AG08395 (cell line): Measurements from ENCODE around the gene TBC1D7.
A peak's percentile ranks its signal among the peaks of the same experiment; 100 is the strongest.

Source experiments
- DNase-seq: peaks from one replicate; pipeline ENCODE4 v3.0.0; 2012; ENCODE audit warnings: mixed read lengths, low spot score

TBC1D7 gene

GRCh38 chr6:13272131-13273046 lies 55.9 kb downstream of the TBC1D7 start:
- no peak for DNase-seq

DNA sequence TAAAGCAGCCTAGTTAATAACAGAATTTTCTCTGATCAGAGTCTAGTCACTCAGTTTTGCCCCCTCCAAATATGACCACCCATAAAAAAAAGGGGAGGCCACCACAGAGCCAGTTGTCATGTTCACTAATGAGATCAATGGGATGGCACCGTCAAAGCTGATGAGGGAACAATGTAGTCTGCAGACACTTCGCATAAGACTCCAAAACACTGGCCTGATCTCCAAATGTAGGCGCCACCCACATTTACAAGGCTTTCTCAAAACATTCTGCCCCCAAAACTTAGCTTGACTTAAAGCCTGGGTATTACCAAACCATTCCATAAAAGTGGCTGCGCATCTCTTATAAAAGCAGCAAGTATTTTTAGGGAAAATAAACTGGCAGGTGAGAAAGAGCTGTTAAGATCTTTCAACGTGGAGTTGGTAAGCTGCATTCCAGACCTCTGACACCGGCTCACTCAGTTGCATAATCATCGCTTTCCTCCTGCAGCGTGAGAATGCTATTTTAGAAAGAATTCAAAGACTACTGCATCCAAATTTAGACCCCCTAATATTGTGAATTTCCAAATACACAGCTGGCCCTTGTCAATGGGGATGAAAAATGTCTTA lies 59.3 kb downstream of the TBC1D7 start:
- peak; percentile 61 for DNase-seq

GRCh38 chr6:13267142-13267651 lies 61.1 kb downstream of the TBC1D7 start:
- DNase-seq: no peak

- DNase-seq: no peak
Observed at GRCh38 chr6:13263669-13264068, 64.7 kb downstream of the TBC1D7 start.

DNA sequence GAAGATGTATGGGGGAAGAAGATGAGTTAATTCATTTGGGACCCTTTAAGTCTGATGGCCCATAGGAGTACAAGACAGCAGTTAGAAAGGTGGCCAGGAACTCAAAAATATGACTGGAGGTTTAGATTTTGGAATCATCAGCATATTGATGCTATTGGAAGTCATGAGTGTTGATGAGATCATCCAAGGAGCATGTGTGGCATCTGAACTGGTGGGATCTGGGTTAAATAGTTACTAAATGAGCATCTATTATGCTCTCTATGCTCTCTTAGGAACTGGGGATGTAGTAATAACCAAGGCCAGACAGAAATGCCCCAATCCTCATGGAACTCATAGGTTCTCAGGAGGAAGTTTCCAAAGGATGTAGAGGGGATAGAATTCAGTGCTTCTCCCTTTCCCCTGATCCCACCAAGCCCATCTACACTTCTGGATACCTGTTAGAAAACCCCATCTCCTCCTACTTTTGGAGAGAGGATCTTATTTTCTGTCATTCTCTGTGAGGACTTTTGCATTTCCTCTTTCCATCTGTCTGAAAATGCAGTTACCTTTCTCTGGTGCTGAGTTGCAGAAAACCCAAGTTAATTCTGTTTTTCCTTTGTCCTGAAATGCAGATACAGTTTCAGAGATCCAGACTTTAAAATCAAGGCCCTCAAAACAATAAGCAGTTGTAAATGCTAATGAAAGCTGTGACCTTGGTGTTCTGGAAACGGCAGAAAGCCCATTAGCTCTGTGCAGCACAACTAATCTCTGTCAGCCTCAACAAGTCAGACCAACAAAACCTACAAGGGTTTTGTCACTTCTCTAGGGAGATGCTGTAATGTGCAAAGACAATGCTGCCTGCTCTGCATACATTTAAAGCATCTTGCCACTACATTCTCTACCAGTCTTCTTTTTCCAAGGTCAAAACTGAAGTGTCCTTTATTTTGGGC lies 65.8 kb downstream of the TBC1D7 start:
- DNase-seq: no peak

GRCh38 chr6:13261464-13261994 lies 66.8 kb downstream of the TBC1D7 start:
- DNase-seq: no peak

DNA sequence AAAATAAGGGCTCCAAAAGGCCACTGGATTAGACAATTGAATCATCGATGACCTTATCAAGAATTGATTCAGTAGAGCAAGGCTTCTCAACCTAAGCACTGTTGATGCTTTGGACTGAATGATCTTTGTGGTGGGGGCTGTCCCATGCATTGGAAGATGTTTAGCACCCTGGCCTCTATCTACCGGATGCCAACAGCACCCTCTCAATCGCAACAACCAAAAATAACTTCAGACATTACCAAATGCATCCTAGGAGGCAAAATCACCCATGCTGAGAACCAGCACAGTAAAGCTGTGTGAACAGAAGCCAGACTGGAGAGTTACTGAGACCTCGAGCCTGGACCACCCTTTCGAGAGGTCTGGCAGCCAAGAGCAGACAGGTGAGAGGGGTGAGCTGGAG lies 67.5 kb downstream of the TBC1D7 start:
- DNase-seq: no peak

DNA sequence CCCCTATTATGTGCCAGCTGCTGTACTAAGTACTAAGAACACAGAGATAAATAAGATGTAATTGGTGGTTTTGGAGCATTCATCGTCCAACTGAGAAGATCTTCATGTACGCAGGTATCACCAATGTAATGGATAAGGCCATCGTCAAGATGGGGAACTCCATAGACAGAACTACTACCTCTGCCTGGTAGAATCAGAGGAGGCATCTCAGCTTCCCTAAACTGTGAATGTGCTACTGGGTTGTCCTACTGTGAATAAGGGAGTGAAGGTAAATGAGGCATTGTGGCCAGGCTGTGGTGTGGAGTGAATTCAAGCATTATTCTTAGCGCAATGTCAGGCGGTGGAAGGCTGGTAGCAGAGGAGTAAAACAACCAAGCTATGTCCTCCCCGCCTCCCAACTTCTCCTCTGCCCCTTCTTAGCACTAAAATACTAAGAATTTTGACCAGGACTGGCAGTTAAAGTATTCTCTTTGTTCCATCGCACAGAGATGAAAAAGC lies 68.2 kb downstream of the TBC1D7 start:
- DNase-seq: no peak

GRCh38 chr6:13259393-13259792 lies 68.9 kb downstream of the TBC1D7 start:
- DNase-seq: no peak

DNA sequence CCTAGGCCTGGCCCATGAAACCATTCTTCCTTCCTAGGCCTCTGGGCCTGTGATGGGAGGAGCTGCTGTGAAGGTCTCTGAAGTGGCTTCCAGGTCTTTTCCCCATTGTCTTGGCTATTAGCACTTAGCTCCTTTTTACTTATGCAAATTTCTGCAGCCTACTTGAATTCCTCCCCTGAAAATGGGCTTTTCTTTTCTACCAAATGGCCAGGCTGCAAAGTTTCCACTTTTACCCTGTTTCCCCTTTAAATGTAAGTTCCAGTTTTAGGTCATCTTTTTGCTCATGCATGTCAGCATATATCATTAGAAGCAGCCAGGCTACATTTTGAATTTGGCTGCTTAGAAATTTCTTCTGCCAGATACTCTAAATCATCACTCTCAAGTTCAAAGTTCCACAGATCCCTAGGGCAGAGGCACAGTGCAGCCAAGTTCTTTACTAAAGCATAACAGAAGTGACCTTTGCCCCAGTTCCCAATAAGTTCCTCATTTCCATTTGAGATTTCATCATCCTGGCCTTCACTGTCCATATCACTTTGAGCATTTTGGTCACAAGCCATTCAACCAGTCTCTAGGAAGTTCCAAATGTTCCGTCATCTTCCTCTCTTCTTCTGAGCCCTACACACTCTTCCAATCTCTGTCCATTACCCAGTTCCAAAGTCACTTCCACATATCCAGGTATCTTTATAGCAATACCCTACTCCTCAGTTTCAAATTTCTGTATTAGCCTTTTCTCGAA lies 71.9 kb downstream of the TBC1D7 start:
- DNase-seq: no peak
